GM19240 (cell line): ENCODE data around the gene DENND4C.
"Not testable (repeated sequence)": the region's sequence is repeated elsewhere in the genome, so short reads cannot be mapped to it uniquely, and the experiment has no call there.

ENCODE experiments used
- DNase-seq: peaks from one replicate; pipeline ENCODE4 v3.0.0; 2011; ENCODE audit warnings: low spot score; ENCODE audit not compliant: insufficient read length

The DENND4C gene

DNA sequence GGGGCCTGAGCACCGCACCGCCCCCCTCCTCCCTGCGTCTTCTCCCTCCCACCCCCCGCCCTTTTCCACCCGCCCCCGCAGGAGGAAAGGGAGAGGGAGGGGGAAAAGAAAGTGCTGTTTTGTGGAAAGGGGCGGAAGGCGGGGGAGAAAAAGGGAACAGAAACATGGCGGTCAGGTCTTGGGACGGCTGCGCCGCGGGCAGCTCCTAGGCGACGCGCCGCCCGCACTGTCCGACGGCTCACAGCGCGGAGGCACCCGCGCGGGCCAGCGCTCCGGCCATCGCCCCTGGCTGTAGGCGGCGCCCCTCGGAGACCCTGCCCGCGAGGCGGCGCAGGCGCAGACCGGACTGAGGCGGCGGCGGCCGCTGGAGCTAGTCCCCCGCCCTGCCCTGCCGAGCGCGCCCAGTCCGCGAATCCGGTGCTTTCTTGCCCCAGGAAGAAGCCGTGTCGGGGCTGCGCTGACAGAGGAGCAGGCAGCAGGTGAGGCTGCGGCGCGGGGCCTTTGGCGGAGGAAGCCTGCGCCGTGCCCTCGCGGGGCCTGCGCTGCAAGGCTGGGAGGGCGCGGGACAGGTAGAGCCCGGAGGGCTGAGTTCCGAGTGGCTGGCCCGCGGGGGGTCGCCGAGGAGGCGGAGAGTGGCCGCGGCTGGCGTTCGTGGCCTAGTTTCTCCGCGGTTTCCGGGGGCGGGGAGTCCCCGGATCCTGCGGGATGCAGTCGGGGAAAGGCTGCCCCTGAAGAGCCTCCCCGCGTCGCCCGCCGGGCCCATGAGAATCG is at the start of gene DENND4C:
TSS of gene DENND4C (plus strand) at position 339 of the 771 bp plus-strand sequence. CDS start 45,482 bp downstream, outside the sequence.
- DNase-seq = peak; percentile 43

- no peak for DNase-seq
Measured at GRCh38 chr9:19180991-19181390, 49.5 kb upstream of the DENND4C start.

- DNase-seq = no peak
Measured at GRCh38 chr9:19181561-19181960, 48.9 kb upstream of the DENND4C start.

DNA sequence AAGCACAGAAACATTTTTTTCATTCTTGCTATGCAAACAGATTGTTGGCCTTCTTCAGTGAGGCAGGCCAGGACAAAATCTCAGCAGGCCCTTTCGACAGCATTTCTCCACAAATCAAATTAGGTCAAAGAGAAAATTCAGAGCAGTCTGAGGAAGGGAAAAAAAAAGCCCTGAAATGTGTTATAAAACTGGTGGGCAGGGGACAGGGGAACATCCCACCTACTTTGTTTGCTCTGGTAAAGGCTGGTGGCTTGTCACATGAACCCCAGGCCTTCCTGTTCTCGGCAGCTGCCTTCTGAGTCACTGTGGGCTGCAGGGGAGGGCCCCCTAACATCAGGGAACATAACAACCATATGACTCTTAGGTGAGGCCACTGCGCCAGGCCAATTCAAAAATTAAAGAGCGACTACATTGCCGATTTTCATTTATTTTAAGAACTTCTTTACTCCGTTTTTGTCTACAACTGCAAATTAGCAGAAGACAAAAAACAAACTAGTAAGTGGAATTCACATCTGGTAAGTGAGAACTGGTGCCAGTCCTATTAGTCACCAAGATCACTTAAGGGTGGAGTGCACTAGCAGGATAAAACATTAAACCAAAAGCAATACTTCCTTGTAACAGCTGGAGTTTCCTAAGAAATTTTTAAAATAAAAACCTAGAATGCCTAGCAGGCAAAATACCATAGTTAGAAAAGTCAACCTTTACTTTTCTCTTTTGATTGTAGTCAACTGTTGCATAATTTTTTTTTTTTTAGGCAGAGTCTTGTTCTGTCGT is 46.2 kb upstream of the DENND4C start:
- peak; percentile 38 for DNase-seq

- no peak for DNase-seq
Measured at GRCh38 chr9:19185191-19185590, 45.3 kb upstream of the DENND4C start.

- DNase-seq = no peak
Measured at GRCh38 chr9:19186232-19186631, 44.3 kb upstream of the DENND4C start.

DNA sequence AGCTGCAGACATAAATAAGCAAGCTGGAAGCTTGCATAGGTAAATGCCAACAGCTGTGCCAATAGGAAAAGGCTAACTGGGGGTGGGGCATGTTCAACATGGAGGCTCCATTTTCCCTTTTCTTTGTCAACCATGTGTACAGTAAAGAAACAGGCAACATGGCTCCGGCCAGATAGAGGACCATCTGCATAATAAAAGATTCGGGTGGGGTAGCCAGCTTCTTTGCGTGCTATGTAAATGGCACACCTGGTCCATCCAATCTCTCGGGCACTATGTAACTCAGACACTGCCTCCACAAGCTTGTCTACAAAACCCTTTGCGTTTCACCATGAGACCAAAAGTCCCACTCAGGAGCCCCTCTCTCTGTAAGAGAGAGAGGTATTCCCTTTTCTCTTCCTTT is 41.7 kb upstream of the DENND4C start:
- no peak for DNase-seq

GRCh38 chr9:19192202-19193028 is 38.1 kb upstream of the DENND4C start:
- DNase-seq = no peak

GRCh38 chr9:19193029-19193324 is 37.5 kb upstream of the DENND4C start:
- DNase-seq = no peak

GRCh38 chr9:19193358-19193973 is 37.0 kb upstream of the DENND4C start:
- not testable (repeated sequence) for DNase-seq

- no peak for DNase-seq
Measured at GRCh38 chr9:19198406-19198805, 32.1 kb upstream of the DENND4C start.

DNA sequence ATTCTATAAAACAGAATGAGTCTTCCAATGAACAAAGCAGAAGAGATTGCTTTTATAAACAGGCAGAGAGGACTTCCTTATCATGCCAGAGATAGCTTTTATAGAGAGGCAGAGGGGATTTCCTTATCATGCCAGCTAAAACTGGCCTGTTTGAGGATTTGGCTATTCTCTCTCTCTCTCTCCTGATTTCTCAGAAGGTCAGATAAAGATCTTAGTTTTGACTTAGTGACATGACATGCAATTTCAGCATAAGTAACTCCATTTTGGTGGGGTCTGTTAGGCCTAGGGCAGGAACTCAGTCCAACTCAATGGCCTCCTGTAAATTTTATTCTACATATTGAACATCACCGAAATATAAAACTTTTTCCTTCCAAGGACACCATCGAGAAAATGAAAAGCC is 31.5 kb upstream of the DENND4C start:
- no peak for DNase-seq

- DNase-seq = no peak
Measured at GRCh38 chr9:19200229-19200628, 30.3 kb upstream of the DENND4C start.

DNA sequence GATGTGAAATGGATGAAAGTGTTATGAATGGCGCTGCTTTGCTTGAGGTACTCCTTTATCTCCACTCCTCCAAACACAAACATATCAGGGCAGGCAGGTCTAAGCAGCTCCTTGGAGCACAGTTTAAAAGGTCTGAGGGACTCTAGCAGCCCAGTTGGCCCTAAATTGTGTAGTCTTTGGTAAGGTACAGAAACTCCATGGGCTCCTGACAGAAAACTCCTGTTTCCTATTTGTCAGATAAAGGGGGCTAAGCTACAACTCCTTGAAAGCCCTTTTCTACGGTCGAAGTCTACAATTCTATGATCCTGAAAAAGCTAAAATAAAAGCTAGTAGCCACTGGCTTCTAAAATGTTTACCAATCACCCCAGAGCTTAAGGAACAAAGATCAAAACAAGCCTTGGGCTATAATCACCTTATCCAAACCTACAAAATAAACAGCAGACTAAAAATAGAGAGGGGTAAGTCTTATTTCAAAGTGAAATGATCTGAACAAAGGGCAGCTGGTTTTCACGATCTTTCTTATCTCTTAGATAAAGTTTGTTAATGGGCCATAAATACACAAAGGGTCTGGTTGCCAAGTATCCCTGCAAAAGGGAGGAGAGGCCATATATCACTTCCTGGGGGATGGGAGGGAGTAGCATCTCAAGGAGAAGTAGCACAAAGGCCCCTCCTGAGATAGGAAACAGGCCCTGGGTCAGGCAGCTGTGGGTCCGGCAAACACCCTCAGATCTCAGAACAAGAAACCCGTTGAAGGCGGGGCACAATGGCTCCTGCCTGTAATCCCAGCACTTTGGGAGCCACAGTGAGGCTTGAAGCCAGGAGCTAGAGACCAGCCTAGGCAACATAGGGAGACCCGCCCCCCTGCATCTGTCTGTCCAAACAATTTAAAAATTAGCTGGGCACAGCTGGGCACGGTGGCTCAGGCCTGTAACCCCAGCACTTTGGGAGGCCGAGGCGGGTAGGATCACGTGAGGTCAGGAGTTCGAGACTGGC is 28.3 kb upstream of the DENND4C start:
- DNase-seq = no peak

GRCh38 chr9:19203058-19203457 is 27.4 kb upstream of the DENND4C start:
- no peak for DNase-seq

- DNase-seq = no peak
Measured at GRCh38 chr9:19208653-19209052, 21.8 kb upstream of the DENND4C start.

DNA sequence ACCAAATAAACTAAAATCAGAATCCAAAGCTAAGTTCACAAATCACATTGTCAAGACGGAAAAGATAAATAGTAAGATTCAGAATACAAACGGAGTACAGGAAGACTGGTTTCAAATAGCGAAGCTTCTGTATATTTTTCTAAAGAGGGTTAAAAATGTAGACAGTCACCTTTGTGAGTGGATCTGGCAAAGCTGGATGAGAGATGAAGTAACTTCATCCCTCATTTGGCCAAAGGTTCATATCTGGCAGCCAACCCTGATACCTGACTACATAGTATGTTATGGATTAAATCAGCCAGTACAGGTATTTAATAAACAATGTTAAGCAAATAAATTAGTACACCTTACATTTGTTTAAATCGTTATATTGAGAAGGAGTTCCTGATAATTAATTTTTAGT is 21.3 kb upstream of the DENND4C start:
- DNase-seq = no peak

- no peak for DNase-seq
Measured at GRCh38 chr9:19213823-19214222, 16.7 kb upstream of the DENND4C start.

DNA sequence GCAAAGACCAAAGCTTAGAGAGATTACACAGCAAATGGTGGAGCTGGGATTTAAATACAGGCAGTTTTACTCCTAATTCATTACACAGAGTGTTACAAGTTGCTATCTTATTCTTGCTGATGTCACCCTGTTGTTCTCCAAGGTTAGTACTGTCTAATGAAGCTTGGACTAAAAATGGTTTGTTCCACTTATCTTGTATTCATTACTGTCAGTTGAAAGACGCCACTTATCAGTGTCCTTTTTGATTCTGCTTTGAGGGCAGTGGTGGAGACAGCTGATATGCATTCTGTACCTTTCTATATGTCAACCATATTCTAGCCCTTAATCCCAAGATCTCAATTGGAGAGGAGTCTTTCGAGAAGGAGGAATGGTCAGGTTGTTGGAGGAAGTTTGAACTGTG is 14.0 kb upstream of the DENND4C start:
- DNase-seq = no peak

DNA sequence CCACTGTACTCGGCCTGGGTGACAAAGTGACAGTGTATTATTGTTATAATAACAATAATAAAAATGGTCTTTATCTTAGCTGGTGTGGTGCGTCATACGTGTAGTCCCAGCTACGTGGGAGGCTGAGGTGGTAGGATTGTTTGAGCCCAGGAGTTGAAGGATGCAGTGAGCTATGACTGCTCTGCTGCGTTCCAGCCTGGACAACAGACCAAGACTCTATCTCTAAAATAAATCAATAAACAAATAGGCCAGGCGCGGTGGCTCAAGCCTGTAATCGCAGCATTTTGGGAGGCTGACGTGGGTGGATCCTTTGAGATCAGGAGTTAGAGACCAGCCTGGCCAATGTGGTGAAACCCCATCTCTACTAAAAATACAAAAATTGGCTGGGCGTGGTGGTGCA is 9.2 kb upstream of the DENND4C start:
- no peak for DNase-seq
